Neuronal stem cell (in vitro differentiated cells): ENCODE results near the gene ATG2A.

Source experiments
- DNase-seq: peaks from one replicate; pipeline ENCODE4 v3.0.0-alpha.2; 2013; ENCODE audit warnings: low spot score
- H2AFZ ChIP-seq: one replicate; pipeline ENCODE4 v1.6.1; 2013; ENCODE audit warnings: mild to moderate bottlenecking, low read length, inconsistent platforms
- H2AK5ac ChIP-seq: 2 replicates; pipeline ENCODE4 v1.6.1; 2013; ENCODE audit warnings: low read depth, mild to moderate bottlenecking, inconsistent platforms, low read length, moderate library complexity, mixed read lengths
- H2BK120ac ChIP-seq: 2 replicates; pipeline ENCODE4 v1.6.1; 2013; ENCODE audit warnings: low read depth, mild to moderate bottlenecking, inconsistent platforms, low read length, moderate library complexity, mixed read lengths
- H2BK12ac ChIP-seq: one replicate; pipeline ENCODE4 v1.6.1; 2013; ENCODE audit warnings: low read length, inconsistent platforms
- H2BK15ac ChIP-seq: 2 replicates; pipeline ENCODE4 v1.6.1; 2013; ENCODE audit warnings: mild to moderate bottlenecking, low read length, inconsistent platforms, mixed read lengths
- H2BK5ac ChIP-seq: one replicate; pipeline ENCODE4 v1.6.1; 2013; ENCODE audit warnings: inconsistent platforms, mild to moderate bottlenecking, low read length, moderate library complexity
- H3K14ac ChIP-seq: one replicate; pipeline ENCODE4 v1.6.1; 2013; ENCODE audit warnings: low read length, inconsistent platforms
- H3K18ac ChIP-seq: 2 replicates; pipeline ENCODE4 v1.6.1; 2013; ENCODE audit warnings: low read length, inconsistent platforms
- H3K23ac ChIP-seq: 2 replicates; pipeline ENCODE4 v1.6.1; 2013; ENCODE audit warnings: low read depth, mild to moderate bottlenecking, mixed read lengths, low read length, inconsistent platforms; ENCODE audit not compliant: poor library complexity
- H3K27ac ChIP-seq: replicated peaks from 3 replicates; pipeline ENCODE4 v1.5.1; 2013; ENCODE audit warnings: low read length, inconsistent platforms
- H3K27me3 ChIP-seq, 3 experiments: 2 replicates each; pipeline ENCODE4 v1.6.1; 2013; ENCODE audit warnings: low read length in 3 of 3, mild to moderate bottlenecking in 2 of 3, inconsistent platforms in 1 of 3, low read depth in 1 of 3, mixed read lengths in 1 of 3, moderate library complexity in 1 of 3; ENCODE audit not compliant: control insufficient read depth in 3 of 3, insufficient read depth in 3 of 3
- H3K36me3 ChIP-seq, 2 donors: replicated peaks in 1 of 2; 2 replicates each; pipeline ENCODE4 v1.6.1; 2013; ENCODE audit warnings: low read length in 2 of 2; ENCODE audit not compliant: control insufficient read depth in 2 of 2, insufficient read depth in 2 of 2
- H3K4ac ChIP-seq: 2 replicates; pipeline ENCODE4 v1.6.1; 2013; ENCODE audit warnings: inconsistent platforms, mild to moderate bottlenecking, low read length, moderate library complexity
- H3K4me1 ChIP-seq, 2 donors: 1 replicate in 1 of 2; 2 replicates in 1 of 2; pipeline ENCODE4 v1.6.1; 2013; ENCODE audit warnings: low read length in 2 of 2, low read depth in 1 of 2; ENCODE audit not compliant: control insufficient read depth in 2 of 2, insufficient read depth in 1 of 2
- H3K4me2 ChIP-seq: one replicate; pipeline ENCODE4 v1.6.1; 2013; ENCODE audit warnings: mild to moderate bottlenecking, low read length, inconsistent platforms; ENCODE audit not compliant: insufficient read depth, poor library complexity, severe bottlenecking
- H3K4me3 ChIP-seq, 2 donors: 2 replicates each; pipeline ENCODE4 v1.5.1; 2013; ENCODE audit warnings: low read length in 2 of 2, mild to moderate bottlenecking in 2 of 2, inconsistent platforms in 1 of 2, moderate library complexity in 1 of 2
- H3K79me1 ChIP-seq: one replicate; pipeline ENCODE4 v1.6.1; 2013; ENCODE audit warnings: low read depth, mild to moderate bottlenecking, inconsistent platforms, low read length, moderate library complexity
- H3K9ac ChIP-seq: one replicate; pipeline ENCODE4 v1.6.1; 2013; ENCODE audit warnings: mild to moderate bottlenecking, low read depth, low read length, inconsistent platforms; ENCODE audit not compliant: poor library complexity
- H3K9me3 ChIP-seq, 2 donors: replicated peaks in 1 of 2; 2 replicates each; pipeline versions ENCODE3 to v1.6.1; 2013; ENCODE audit warnings: low read length in 2 of 2, mild to moderate bottlenecking in 2 of 2, inconsistent platforms in 1 of 2, low read depth in 1 of 2, mixed read lengths in 1 of 2, moderate library complexity in 1 of 2; ENCODE audit not compliant: control insufficient read depth in 2 of 2, insufficient read depth in 1 of 2
- H4K8ac ChIP-seq: one replicate; pipeline ENCODE4 v1.6.1; 2013; ENCODE audit warnings: low read depth, mild to moderate bottlenecking, inconsistent platforms, low read length, moderate library complexity
- H4K91ac ChIP-seq: one replicate; pipeline ENCODE4 v1.6.1; 2013; ENCODE audit warnings: low read length, low read depth, mild to moderate bottlenecking, inconsistent platforms; ENCODE audit not compliant: poor library complexity
- WGBS, 2 donors: extraction: QIAGEN DNeasy Blood & Tissue Kit; methylation state at CpG; one replicate each; pipeline ENCODE4 v1.1.7; 2013; ENCODE audit warnings: missing lambda C conversion rate in 2 of 2, mixed read lengths in 1 of 2; ENCODE audit not compliant: insufficient read length in 2 of 2, insufficient replicate concordance in 1 of 2; ENCODE audit errors: extremely low coverage in 2 of 2; 5-methylcytosine and 5-hydroxymethylcytosine counted together

The ATG2A gene

GRCh38 chr11:64875369-64876228 is 41.4 kb downstream of the ATG2A start:
- no peak overlapping the region for H2BK5ac ChIP-seq
- no peaks in the 10 kb centered on the region for H3K27me3 ChIP-seq
- H3K9me3 ChIP-seq, result peaks cover 0 to 4% of the 10 kb centered on the region in 2 donors
- no CpG with 5 or more reads among the region's 17 CpGs for WGBS, 2 donors
- H3K4me3 ChIP-seq, result peak overlapping the region in 1 of 2 donors; percentile 56
- H3K9ac ChIP-seq, result peak overlapping the region; percentile 54
- H3K4me2 ChIP-seq, result no peak overlapping the region
- no peak overlapping the region for H2AFZ ChIP-seq
- peaks cover 13% of the 10 kb centered on the region for H3K79me1 ChIP-seq
- H3K4me1 ChIP-seq, result peaks cover 26 to 47% of the 10 kb centered on the region in 2 donors
- no peak overlapping the region for H2AK5ac ChIP-seq
- no peak overlapping the region for H4K8ac ChIP-seq
- no peak overlapping the region for H2BK15ac ChIP-seq
- H3K27ac ChIP-seq, result no peak overlapping the region
- H3K18ac ChIP-seq, result no peak overlapping the region
- no peak overlapping the region for H2BK120ac ChIP-seq
- no peak overlapping the region for H3K14ac ChIP-seq
- no peak overlapping the region for H4K91ac ChIP-seq
- peaks cover 14 to 23% of the 10 kb centered on the region in 2 donors for H3K36me3 ChIP-seq
- H3K4ac ChIP-seq, result no peak overlapping the region
- DNase-seq, result no peak
- H2BK12ac ChIP-seq, result no peak overlapping the region
- no peak overlapping the region for H3K23ac ChIP-seq

- no peak overlapping the region for H3K4ac ChIP-seq
- H3K14ac ChIP-seq, result no peak overlapping the region
- no peak overlapping the region for H2BK120ac ChIP-seq
- H3K27ac ChIP-seq, result no peak overlapping the region
- H4K8ac ChIP-seq, result no peak overlapping the region
- H2AFZ ChIP-seq, result no peak overlapping the region
- no CpG with 5 or more reads among the region's 29 CpGs for WGBS, 2 donors
- H3K9me3 ChIP-seq, result peaks cover 0 to 4% of the 10 kb centered on the region in 2 donors
- H3K23ac ChIP-seq, result no peak overlapping the region
- peaks cover 14 to 23% of the 10 kb centered on the region in 2 donors for H3K36me3 ChIP-seq
- no peaks in the 10 kb centered on the region for H3K27me3 ChIP-seq
- no peak overlapping the region for H3K18ac ChIP-seq
- peaks cover 13% of the 10 kb centered on the region for H3K79me1 ChIP-seq
- H3K4me3 ChIP-seq, result no peak overlapping the region
- H3K4me2 ChIP-seq, result no peak overlapping the region
- no peak overlapping the region for H2BK15ac ChIP-seq
- peaks cover 29 to 53% of the 10 kb centered on the region in 2 donors for H3K4me1 ChIP-seq
- no peak for DNase-seq
- no peak overlapping the region for H2BK12ac ChIP-seq
- H3K9ac ChIP-seq, result no peak overlapping the region
- no peak overlapping the region for H2BK5ac ChIP-seq
- H2AK5ac ChIP-seq, result no peak overlapping the region
- no peak overlapping the region for H4K91ac ChIP-seq
These were observed 42.4 kb downstream of the ATG2A start for GRCh38 chr11:64874308-64875240.

GRCh38 chr11:64872790-64873488 is 44.1 kb downstream of the ATG2A start:
- no peak overlapping the region for H4K91ac ChIP-seq
- H3K4me1 ChIP-seq, result peaks cover 27 to 47% of the 10 kb centered on the region in 2 donors
- no CpG with 5 or more reads among the region's 8 CpGs for WGBS, 2 donors

More at GRCh38 chr11:64872790-64873488, 44.1 kb downstream of the ATG2A start:
- no peak overlapping the region for H3K27ac ChIP-seq
- H3K9ac ChIP-seq, result no peak overlapping the region
- no peak overlapping the region for H2BK12ac ChIP-seq
- no peak overlapping the region for H4K8ac ChIP-seq
- no peak overlapping the region for H2BK5ac ChIP-seq
- no peak overlapping the region for H2AFZ ChIP-seq
- peaks cover 14 to 29% of the 10 kb centered on the region in 2 donors for H3K36me3 ChIP-seq
- no peak overlapping the region for H3K4me2 ChIP-seq
- DNase-seq, result no peak
- peaks cover 0 to 4% of the 10 kb centered on the region in 2 donors for H3K9me3 ChIP-seq
- H3K4ac ChIP-seq, result no peak overlapping the region
- H3K79me1 ChIP-seq, result peaks cover 8% of the 10 kb centered on the region
- no peak overlapping the region for H3K18ac ChIP-seq
- H2BK120ac ChIP-seq, result no peak overlapping the region
- H3K27me3 ChIP-seq, result no peaks in the 10 kb centered on the region
- no peak overlapping the region for H3K4me3 ChIP-seq
- H2BK15ac ChIP-seq, result no peak overlapping the region
- no peak overlapping the region for H3K23ac ChIP-seq
- H2AK5ac ChIP-seq, result no peak overlapping the region
- H3K14ac ChIP-seq, result no peak overlapping the region
